Keratinocyte (primary cell): ENCODE results near the gene RPL18. TPM values are rescaled to one million over a fixed set of nuclear protein-coding genes. Genes with fewer than 3 reads are reported as not detected.

Experiments
- DNase-seq: peaks from one replicate; pipeline ENCODE4 v3.0.0-alpha.2; 2011; ENCODE audit warnings: low read depth, missing footprints, low spot score
- FAIRE-seq: peaks from 2 replicates; lab custom pipeline; 2011; peaks lifted over from hg19 to GRCh38; lab: Jason Lieb, UNC
- H2AFZ ChIP-seq: 2 replicates; pipeline ENCODE4 v1.6.0; 2012; ENCODE audit warnings: low read length, control low read depth, inconsistent platforms; ENCODE audit not compliant: control insufficient read depth
- H3K27ac ChIP-seq: 2 replicates; pipeline ENCODE4 v1.5.1; 2011; ENCODE audit warnings: low read length; ENCODE audit not compliant: control insufficient read depth, insufficient read depth
- H3K27me3 ChIP-seq: 3 replicates; pipeline ENCODE4 v1.6.0; 2011; ENCODE audit warnings: low read length; ENCODE audit not compliant: control insufficient read depth, insufficient read depth; ENCODE audit errors: extremely low read depth
- H3K36me3 ChIP-seq, 2 experiments: 2 replicates in 1 of 2; 3 replicates in 1 of 2; pipeline ENCODE4 v1.5.1; 2011; ENCODE audit warnings: low read length in 2 of 2, mild to moderate bottlenecking in 1 of 2; ENCODE audit not compliant: control insufficient read depth in 2 of 2, insufficient read depth in 2 of 2; ENCODE audit errors: extremely low read depth in 1 of 2
- H3K4me1 ChIP-seq: 3 replicates; pipeline ENCODE4 v1.5.1; 2011; ENCODE audit warnings: low read length; ENCODE audit not compliant: control insufficient read depth, insufficient read depth; ENCODE audit errors: extremely low read depth
- H3K4me2 ChIP-seq: 3 replicates; pipeline ENCODE4 v1.6.0; 2011; ENCODE audit warnings: low read depth, low read length; ENCODE audit not compliant: control insufficient read depth, insufficient read depth; ENCODE audit errors: extremely low read depth
- H3K4me3 ChIP-seq, 3 experiments: fragments of 200-600 bp in 1 of 3; sonication (generic) in 1 of 3; 2 replicates in 2 of 3; 3 replicates in 1 of 3; pipeline ENCODE4 v1.5.1; 2011 to 2016; ENCODE audit warnings: low read length in 3 of 3, mild to moderate bottlenecking in 3 of 3, control low read depth in 2 of 3, inconsistent platforms in 1 of 3, low read depth in 1 of 3, mixed read lengths in 1 of 3, mixed run types in 1 of 3, moderate library complexity in 1 of 3; ENCODE audit not compliant: control insufficient read depth in 2 of 3, insufficient read depth in 2 of 3; ENCODE audit errors: extremely low read depth in 1 of 3
- H3K79me2 ChIP-seq: 2 replicates; pipeline ENCODE4 v1.6.0; 2012; ENCODE audit warnings: low read length; ENCODE audit not compliant: control insufficient read depth, insufficient read depth
- H3K9ac ChIP-seq: 3 replicates; pipeline ENCODE4 v1.6.0; 2011; ENCODE audit warnings: low read length; ENCODE audit not compliant: control insufficient read depth, insufficient read depth; ENCODE audit errors: extremely low read depth
- H3K9me1 ChIP-seq: 3 replicates; pipeline ENCODE4 v1.6.0; 2011; ENCODE audit warnings: low read length; ENCODE audit not compliant: control insufficient read depth, insufficient read depth; ENCODE audit errors: extremely low read depth
- H3K9me3 ChIP-seq: 2 replicates; pipeline ENCODE4 v1.5.1; 2012; ENCODE audit warnings: low read depth, low read length; ENCODE audit not compliant: control insufficient read depth
- H4K20me1 ChIP-seq: 3 replicates; pipeline ENCODE4 v1.6.0; 2011; ENCODE audit warnings: low read length; ENCODE audit not compliant: control insufficient read depth, insufficient read depth; ENCODE audit errors: extremely low read depth
- CTCF ChIP-seq, 3 experiments: IDR thresholded peaks in 1 of 3; conservative IDR thresholded peaks in 1 of 3; optimal IDR thresholded peaks in 1 of 3; 2 replicates in 2 of 3; 3 replicates in 1 of 3; pipeline versions ENCODE3 to v1.5.1; 2011; ENCODE audit warnings: low read length in 3 of 3, mild to moderate bottlenecking in 3 of 3, moderate library complexity in 2 of 3, control low read depth in 1 of 3, inconsistent platforms in 1 of 3; ENCODE audit not compliant: insufficient read depth in 2 of 3; ENCODE audit errors: extremely low read depth in 1 of 3
- EZH2 ChIP-seq: IDR thresholded peaks from one replicate; pipeline ENCODE4 v1.6.1; 2012; ENCODE audit warnings: inconsistent platforms, mild to moderate bottlenecking, low read length, moderate library complexity
- dilution Hi-C: fragments of 300-500 bp; cut with MboI; formaldehyde crosslinking; loops from one replicate; pipeline ENCODE4 v1.7.0; 2020; ENCODE audit warnings: low sequenced_read_pairs; ENCODE audit not compliant: extremely low pct_ligation_motif_present
- polyA plus RNA-seq, 5 experiments: library from polyadenylated mRNA; depleted of rRNA in 3 of 5; stranded (reverse) in 3 of 5; stranded (forward) in 1 of 5; unstranded in 1 of 5; fragments of >200 nt; gene quantifications; 1 replicate in 1 of 5; 2 replicates in 3 of 5; 3 replicates in 1 of 5; pipeline versions ENCODE4 v1.2.1 to v1.2.3, GENCODE V29; 2011 to 2012; ENCODE audit warnings: missing spikeins in 2 of 5, low read depth in 1 of 5, low replicate concordance in 1 of 5

Gene RPL18
- polyA plus RNA-seq, 1 donor (not counting 4 experiments of a cell fraction or from before 2014, with no cell fraction given): 1,015 TPM

GRCh38 chr19:48609571-48610108 is 9.3 kb downstream of the RPL18 start:
- Histone ChIP-seq H3K27ac (no peak overlapping the region), H3K9me3 (no peaks in the 10 kb centered on the region), H4K20me1 (no peaks in the 10 kb centered on the region), H3K9me1 (no peaks in the 10 kb centered on the region), H3K4me2 (no peak overlapping the region), H3K9ac (no peak overlapping the region), H3K79me2 (no peaks in the 10 kb centered on the region), H2AFZ (no peak overlapping the region), H3K4me3 (no peak overlapping the region), H3K27me3 (no peaks in the 10 kb centered on the region), H3K36me3 (no peaks in the 10 kb centered on the region), H3K4me1 (peaks cover 2% of the 10 kb centered on the region)
- no peak for DNase-seq
- TF ChIP-seq CTCF (optimal IDR thresholded peaks at IDR 0.05 in 1 of 3, IDR thresholded peaks at IDR 0.05 in 1 of 3, conservative IDR thresholded peaks at IDR 0.05 in 1 of 3; ENCODE audit: extremely low read depth in 1 of 3, insufficient read depth in 2 of 3, low read length in 3 of 3) (no peak), EZH2 (no peak)
- dilution Hi-C loops: no loop called here
- no peak for FAIRE-seq

- FAIRE-seq: no peak
- H2AFZ ChIP-seq: no peak overlapping the region
- no peaks in the 10 kb centered on the region for H4K20me1 ChIP-seq
Observed at GRCh38 chr19:48608798-48609263, 10.1 kb downstream of the RPL18 start.

More at GRCh38 chr19:48608798-48609263, 10.1 kb downstream of the RPL18 start:
- Histone ChIP-seq H3K9me1 (no peaks in the 10 kb centered on the region), H3K4me2 (no peak overlapping the region), H3K27me3 (no peaks in the 10 kb centered on the region), H3K9me3 (no peaks in the 10 kb centered on the region), H3K4me1 (no peaks in the 10 kb centered on the region), H3K27ac (no peak overlapping the region), H3K9ac (no peak overlapping the region), H3K4me3 (no peak overlapping the region), H3K79me2 (no peaks in the 10 kb centered on the region), H3K36me3 (no peaks in the 10 kb centered on the region)
- TF ChIP-seq EZH2 (no peak), CTCF (optimal IDR thresholded peaks at IDR 0.05 in 1 of 3, IDR thresholded peaks at IDR 0.05 in 1 of 3, conservative IDR thresholded peaks at IDR 0.05 in 1 of 3; ENCODE audit: extremely low read depth in 1 of 3, insufficient read depth in 2 of 3, low read length in 3 of 3) (peak; percentile 28 to 64 (median 58))
- no peak for DNase-seq
- dilution Hi-C loops: no loop called here
